Right lobe of liver (tissue), 4 donors: Measurements from ENCODE around the gene LELP1.

ENCODE experiments used
- POLR2A ChIP-seq: fragments of 450-650 bp; IDR thresholded peaks from one replicate; pipeline ENCODE4 v1.6.1; 2017; ENCODE audit warnings: antibody characterized with exemption, mild to moderate bottlenecking
- TF ChIP-seq, protein P1 (sequence below), 4 donors: fragments of 200-600 bp in 3 of 4; fragments of 450-650 bp in 1 of 4; IDR thresholded peaks; one replicate each; pipeline versions ENCODE4 v1.5.1 to v1.8.0; 2016 to 2022; ENCODE audit warnings: antibody characterized with exemption in 4 of 4, mild to moderate bottlenecking in 2 of 4
- donor health status: DM: no; HTN: no; CAD: no.
- donor health status: DM: no; HTN: no; CAD: no.
- donor health status: DM: no; HTN: yes; CAD: no.

GRCh38 chr1:153242160-153242559 lies 38.9 kb downstream of the LELP1 start:
- TF ChIP-seq, protein P1, sequence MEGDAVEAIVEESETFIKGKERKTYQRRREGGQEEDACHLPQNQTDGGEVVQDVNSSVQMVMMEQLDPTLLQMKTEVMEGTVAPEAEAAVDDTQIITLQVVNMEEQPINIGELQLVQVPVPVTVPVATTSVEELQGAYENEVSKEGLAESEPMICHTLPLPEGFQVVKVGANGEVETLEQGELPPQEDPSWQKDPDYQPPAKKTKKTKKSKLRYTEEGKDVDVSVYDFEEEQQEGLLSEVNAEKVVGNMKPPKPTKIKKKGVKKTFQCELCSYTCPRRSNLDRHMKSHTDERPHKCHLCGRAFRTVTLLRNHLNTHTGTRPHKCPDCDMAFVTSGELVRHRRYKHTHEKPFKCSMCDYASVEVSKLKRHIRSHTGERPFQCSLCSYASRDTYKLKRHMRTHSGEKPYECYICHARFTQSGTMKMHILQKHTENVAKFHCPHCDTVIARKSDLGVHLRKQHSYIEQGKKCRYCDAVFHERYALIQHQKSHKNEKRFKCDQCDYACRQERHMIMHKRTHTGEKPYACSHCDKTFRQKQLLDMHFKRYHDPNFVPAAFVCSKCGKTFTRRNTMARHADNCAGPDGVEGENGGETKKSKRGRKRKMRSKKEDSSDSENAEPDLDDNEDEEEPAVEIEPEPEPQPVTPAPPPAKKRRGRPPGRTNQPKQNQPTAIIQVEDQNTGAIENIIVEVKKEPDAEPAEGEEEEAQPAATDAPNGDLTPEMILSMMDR (IDR thresholded peaks at IDR 0.05): no peak
- no peak for TF ChIP-seq POLR2A
